H9 (cell line): ENCODE data around the gene DGKG. TPM values are rescaled to one million over a fixed set of nuclear protein-coding genes. Genes with fewer than 3 reads are reported as not detected.

Source experiments
- DNase-seq: peaks from one replicate; pipeline ENCODE4 v3.0.0-alpha.2; 2017
- H2AFZ ChIP-seq: one replicate; pipeline ENCODE4 v1.6.1; 2013; ENCODE audit warnings: mild to moderate bottlenecking, low read length, control low read depth, moderate library complexity
- H2AK5ac ChIP-seq: 2 replicates; pipeline ENCODE4 v1.6.1; 2013; ENCODE audit warnings: low read length, control low read depth, mixed read lengths; ENCODE audit not compliant: insufficient read length
- H2BK120ac ChIP-seq: one replicate; pipeline ENCODE4 v1.6.1; 2013; ENCODE audit warnings: low read depth, mild to moderate bottlenecking, low read length, control low read depth, inconsistent platforms; ENCODE audit not compliant: poor library complexity, severe bottlenecking
- H2BK12ac ChIP-seq: 2 replicates; pipeline ENCODE4 v1.6.1; 2013; ENCODE audit warnings: low read length, control low read depth, mixed read lengths, low read depth; ENCODE audit not compliant: insufficient read length
- H2BK15ac ChIP-seq: 2 replicates; pipeline ENCODE4 v1.6.1; 2013; ENCODE audit warnings: low read depth, low read length, control low read depth
- H2BK20ac ChIP-seq: one replicate; pipeline ENCODE4 v1.6.1; 2013; ENCODE audit warnings: low read depth, mild to moderate bottlenecking, low read length, control low read depth, inconsistent platforms; ENCODE audit not compliant: poor library complexity, severe bottlenecking
- H2BK5ac ChIP-seq: 2 replicates; pipeline ENCODE4 v1.6.1; 2013; ENCODE audit warnings: low read length, control low read depth, mixed read lengths; ENCODE audit not compliant: insufficient read length
- H3K14ac ChIP-seq: 2 replicates; pipeline ENCODE4 v1.6.1; 2013; ENCODE audit warnings: low read length, control low read depth; ENCODE audit not compliant: insufficient read depth
- H3K18ac ChIP-seq: 2 replicates; pipeline ENCODE4 v1.6.1; 2013; ENCODE audit warnings: low read depth, mild to moderate bottlenecking, mixed read lengths, low read length, control low read depth; ENCODE audit not compliant: insufficient read length
- H3K23ac ChIP-seq: 2 replicates; pipeline ENCODE4 v1.6.1; 2013; ENCODE audit warnings: low read length, control low read depth, mixed read lengths, low read depth; ENCODE audit not compliant: insufficient read length
- H3K23me2 ChIP-seq: 2 replicates; pipeline ENCODE4 v1.6.1; 2013; ENCODE audit warnings: low read depth, mild to moderate bottlenecking, mixed read lengths, low read length, control low read depth; ENCODE audit not compliant: insufficient read length, poor library complexity, severe bottlenecking
- H3K27ac ChIP-seq: 2 replicates; pipeline ENCODE4 v1.5.1; 2013; ENCODE audit warnings: low read length, control low read depth, mixed read lengths, low read depth; ENCODE audit not compliant: insufficient read length
- H3K27me3 ChIP-seq: 2 replicates; pipeline ENCODE4 v1.6.1; 2013; ENCODE audit warnings: low read length, control low read depth, inconsistent platforms; ENCODE audit not compliant: insufficient read depth
- H3K4ac ChIP-seq: 2 replicates; pipeline ENCODE4 v1.6.1; 2013; ENCODE audit warnings: low read depth, mild to moderate bottlenecking, control low read depth, inconsistent platforms, low read length, moderate library complexity
- H3K4me1 ChIP-seq: 2 replicates; pipeline ENCODE4 v1.6.1; 2013; ENCODE audit warnings: low read length, control low read depth, inconsistent platforms; ENCODE audit not compliant: insufficient read depth
- H3K4me2 ChIP-seq: 2 replicates; pipeline ENCODE4 v1.6.1; 2013; ENCODE audit warnings: low read length, control low read depth, mixed read lengths; ENCODE audit not compliant: insufficient read length, insufficient read depth
- H3K56ac ChIP-seq: 2 replicates; pipeline ENCODE4 v1.6.1; 2013; ENCODE audit warnings: low read depth, mild to moderate bottlenecking, mixed read lengths, low read length, control low read depth; ENCODE audit not compliant: insufficient read length
- H3K79me1 ChIP-seq: 2 replicates; pipeline ENCODE4 v1.6.1; 2013; ENCODE audit warnings: low read depth, mild to moderate bottlenecking, moderate library complexity, low read length, control low read depth, inconsistent platforms; ENCODE audit not compliant: insufficient read depth, poor library complexity, severe bottlenecking
- H3K79me2 ChIP-seq: 2 replicates; pipeline ENCODE4 v1.6.1; 2013; ENCODE audit warnings: low read length, control low read depth, inconsistent platforms; ENCODE audit not compliant: insufficient read depth
- H3K9ac ChIP-seq: 2 replicates; pipeline ENCODE4 v1.6.1; 2013; ENCODE audit warnings: low read length, control low read depth, mixed read lengths; ENCODE audit not compliant: insufficient read length; ENCODE audit errors: extremely low read depth
- H3K9me3 ChIP-seq: one replicate; pipeline ENCODE4 v1.6.1; 2013; ENCODE audit warnings: low read depth, low read length, inconsistent platforms; ENCODE audit not compliant: control insufficient read depth
- H3T11ph ChIP-seq: one replicate; pipeline ENCODE4 v1.6.1; 2013; ENCODE audit warnings: mild to moderate bottlenecking, low read length, control low read depth, inconsistent platforms
- H4K20me1 ChIP-seq: one replicate; pipeline ENCODE4 v1.6.1; 2013; ENCODE audit not compliant: control insufficient read depth, insufficient read length, insufficient read depth
- H4K5ac ChIP-seq: 2 replicates; pipeline ENCODE4 v1.6.1; 2013; ENCODE audit warnings: low read depth, mild to moderate bottlenecking, mixed read lengths, low read length, control low read depth; ENCODE audit not compliant: insufficient read length
- H4K8ac ChIP-seq: replicated peaks from 2 replicates; pipeline ENCODE4 v1.6.1; 2013; ENCODE audit warnings: low read length, control low read depth, mixed read lengths, low read depth; ENCODE audit not compliant: insufficient read length
- H4K91ac ChIP-seq: 2 replicates; pipeline ENCODE4 v1.6.1; 2013; ENCODE audit warnings: low read depth, mild to moderate bottlenecking, moderate library complexity, mixed read lengths, low read length, control low read depth; ENCODE audit not compliant: insufficient read length
- H3K27ac Mint-ChIP-seq, 3 experiments: 2 replicates in 2 of 3; 3 replicates in 1 of 3; pipeline ENCODE4 v1.8.0; 2020 to 2021; ENCODE audit warnings: mixed read lengths in 3 of 3, mild to moderate bottlenecking in 1 of 3, moderate library complexity in 1 of 3
- H3K27me3 Mint-ChIP-seq: 2 replicates; pipeline ENCODE4 v1.8.0; 2021; ENCODE audit warnings: low read depth, mild to moderate bottlenecking, moderate library complexity, mixed read lengths
- H3K36me3 Mint-ChIP-seq, 3 experiments: 2 replicates in 2 of 3; 3 replicates in 1 of 3; pipeline ENCODE4 v1.8.0; 2020 to 2021; ENCODE audit warnings: low read depth in 3 of 3, mixed read lengths in 3 of 3; ENCODE audit not compliant: insufficient read depth in 1 of 3
- H3K4me1 Mint-ChIP-seq, 2 experiments: 2 replicates each; pipeline ENCODE4 v1.8.0; 2020; ENCODE audit warnings: mixed read lengths in 2 of 2
- H3K4me3 Mint-ChIP-seq, 2 experiments: 2 replicates in 1 of 2; 3 replicates in 1 of 2; pipeline ENCODE4 v1.8.0; 2020 to 2021; ENCODE audit warnings: mild to moderate bottlenecking in 2 of 2, mixed read lengths in 2 of 2, moderate library complexity in 1 of 2
- H3K9me3 Mint-ChIP-seq, 2 experiments: 2 replicates in 1 of 2; 3 replicates in 1 of 2; pipeline ENCODE4 v1.8.0; 2020; ENCODE audit warnings: mild to moderate bottlenecking in 2 of 2, mixed read lengths in 2 of 2, moderate library complexity in 1 of 2
- WGBS: extraction: QIAGEN DNeasy Blood & Tissue Kit; methylation state at CpG from one replicate; pipeline ENCODE4 v1.1.7; 2013; ENCODE audit warnings: missing lambda C conversion rate, low lambda C conversion rate, mixed read lengths; ENCODE audit not compliant: insufficient read length; ENCODE audit errors: extremely low coverage; 5-methylcytosine and 5-hydroxymethylcytosine counted together
- total RNA-seq: library from RNA; stranded (reverse); gene quantifications from 2 replicates; pipeline ENCODE4 v1.2.1, GENCODE V29; 2021
- TF ChIP-seq, protein P1 (sequence below): fragments of 200-600 bp; sonication (generic); conservative IDR thresholded peaks from 3 replicates; pipeline ENCODE4 v1.8.0; 2021; ENCODE audit warnings: antibody characterized with exemption, mild to moderate bottlenecking

Gene DGKG
- total RNA-seq, 1 experiment from 2014 or later: not detected

GRCh38 chr3:186307594-186308221, 54.3 kb downstream of the DGKG start:
- Histone ChIP-seq H3K23me2 (no peaks in the 10 kb centered on the region), H3T11ph (no peak overlapping the region), H3K27me3 (no peaks in the 10 kb centered on the region), H3K4ac (no peak overlapping the region), H3K9ac (no peak overlapping the region), H2BK20ac (no peak overlapping the region), H2AK5ac (no peak overlapping the region), H4K91ac (no peak overlapping the region), H3K18ac (no peak overlapping the region), H3K4me2 (no peak overlapping the region), H2BK12ac (no peak overlapping the region), H3K4me1 (no peaks in the 10 kb centered on the region), H4K5ac (no peak overlapping the region), H3K14ac (no peak overlapping the region), H2AFZ (no peak overlapping the region), H3K9me3 (no peaks in the 10 kb centered on the region), H2BK120ac (no peak overlapping the region), H2BK15ac (no peak overlapping the region), H3K79me2 (no peaks in the 10 kb centered on the region), H3K56ac (no peak overlapping the region), H3K79me1 (no peaks in the 10 kb centered on the region), H3K23ac (no peak overlapping the region), H4K20me1 (no peaks in the 10 kb centered on the region), H4K8ac (no peak overlapping the region), H2BK5ac (no peak overlapping the region), H3K27ac (no peak overlapping the region)
- Mint-ChIP-seq H3K36me3 (no peaks in the 10 kb centered on the region), H3K27ac (no peak overlapping the region), H3K4me1 (peaks cover 0 to 4% of the 10 kb centered on the region in 2 experiments; a peak in 3 of 4 replicates), H3K27me3 (peaks cover 11% of the 10 kb centered on the region), H3K9me3 (no peaks in the 10 kb centered on the region), H3K4me3 (no peak overlapping the region)
- TF ChIP-seq, protein P1, sequence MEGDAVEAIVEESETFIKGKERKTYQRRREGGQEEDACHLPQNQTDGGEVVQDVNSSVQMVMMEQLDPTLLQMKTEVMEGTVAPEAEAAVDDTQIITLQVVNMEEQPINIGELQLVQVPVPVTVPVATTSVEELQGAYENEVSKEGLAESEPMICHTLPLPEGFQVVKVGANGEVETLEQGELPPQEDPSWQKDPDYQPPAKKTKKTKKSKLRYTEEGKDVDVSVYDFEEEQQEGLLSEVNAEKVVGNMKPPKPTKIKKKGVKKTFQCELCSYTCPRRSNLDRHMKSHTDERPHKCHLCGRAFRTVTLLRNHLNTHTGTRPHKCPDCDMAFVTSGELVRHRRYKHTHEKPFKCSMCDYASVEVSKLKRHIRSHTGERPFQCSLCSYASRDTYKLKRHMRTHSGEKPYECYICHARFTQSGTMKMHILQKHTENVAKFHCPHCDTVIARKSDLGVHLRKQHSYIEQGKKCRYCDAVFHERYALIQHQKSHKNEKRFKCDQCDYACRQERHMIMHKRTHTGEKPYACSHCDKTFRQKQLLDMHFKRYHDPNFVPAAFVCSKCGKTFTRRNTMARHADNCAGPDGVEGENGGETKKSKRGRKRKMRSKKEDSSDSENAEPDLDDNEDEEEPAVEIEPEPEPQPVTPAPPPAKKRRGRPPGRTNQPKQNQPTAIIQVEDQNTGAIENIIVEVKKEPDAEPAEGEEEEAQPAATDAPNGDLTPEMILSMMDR: no peak
- WGBS: no CpG with 5 or more reads among the region's 3 CpGs
- no peak for DNase-seq
